CD1c-positive myeloid dendritic cell (primary cell): ENCODE results near the gene EMC6.
A peak's percentile ranks its signal among the peaks of the same experiment; 100 is the strongest.

Experiments used
- DNase-seq: peaks from one replicate; pipeline ENCODE4 v3.0.0-alpha.2; 2016; ENCODE audit errors: extremely low spot score

The EMC6 gene

GRCh38 chr17:3656353-3656752, 12.3 kb upstream of the EMC6 start:
- DNase-seq: no peak

- no peak for DNase-seq
Observed at GRCh38 chr17:3656755-3657587, 11.6 kb upstream of the EMC6 start.

- no peak for DNase-seq
Observed at GRCh38 chr17:3657588-3657869, 11.1 kb upstream of the EMC6 start.

GRCh38 chr17:3657874-3658783, 10.5 kb upstream of the EMC6 start:
- peak; percentile 70 for DNase-seq

DNA sequence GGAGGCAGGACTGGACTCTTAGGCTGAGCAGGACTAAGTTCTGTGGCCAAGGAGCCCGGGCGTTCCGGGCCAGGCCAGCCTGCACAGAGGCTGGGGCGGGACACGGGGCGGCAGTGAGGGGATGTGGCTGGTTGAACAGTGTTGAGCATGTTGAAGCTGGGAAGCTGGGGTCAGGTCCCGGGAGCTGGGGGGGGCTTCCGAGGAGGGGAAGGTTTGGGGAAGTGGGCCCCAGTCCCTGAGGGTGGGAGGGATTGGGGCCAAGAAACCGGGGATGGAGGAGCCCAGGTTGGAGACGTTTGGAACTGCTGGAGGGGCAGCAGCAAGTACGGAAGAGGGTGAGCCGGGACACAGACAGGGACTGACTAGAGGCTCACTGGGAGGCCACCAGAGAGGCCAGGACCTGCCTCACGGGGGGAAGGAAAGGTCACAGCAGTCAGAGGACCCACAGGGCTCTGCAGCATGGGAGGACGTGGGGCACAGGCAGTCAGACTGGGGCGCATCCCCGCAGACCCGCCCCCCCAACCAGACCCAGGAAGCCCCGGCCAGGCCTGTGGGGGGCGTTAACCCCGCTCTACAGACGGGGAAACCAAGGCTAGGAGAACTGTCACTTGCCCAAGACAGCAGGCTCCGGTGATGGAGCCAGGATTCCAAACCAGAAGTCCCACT, 9.7 kb upstream of the EMC6 start:
- DNase-seq: no peak

- no peak for DNase-seq
Observed at GRCh38 chr17:3659541-3660111, 9.0 kb upstream of the EMC6 start.

- DNase-seq: no peak
Observed at GRCh38 chr17:3660311-3660891, 8.2 kb upstream of the EMC6 start.

DNA sequence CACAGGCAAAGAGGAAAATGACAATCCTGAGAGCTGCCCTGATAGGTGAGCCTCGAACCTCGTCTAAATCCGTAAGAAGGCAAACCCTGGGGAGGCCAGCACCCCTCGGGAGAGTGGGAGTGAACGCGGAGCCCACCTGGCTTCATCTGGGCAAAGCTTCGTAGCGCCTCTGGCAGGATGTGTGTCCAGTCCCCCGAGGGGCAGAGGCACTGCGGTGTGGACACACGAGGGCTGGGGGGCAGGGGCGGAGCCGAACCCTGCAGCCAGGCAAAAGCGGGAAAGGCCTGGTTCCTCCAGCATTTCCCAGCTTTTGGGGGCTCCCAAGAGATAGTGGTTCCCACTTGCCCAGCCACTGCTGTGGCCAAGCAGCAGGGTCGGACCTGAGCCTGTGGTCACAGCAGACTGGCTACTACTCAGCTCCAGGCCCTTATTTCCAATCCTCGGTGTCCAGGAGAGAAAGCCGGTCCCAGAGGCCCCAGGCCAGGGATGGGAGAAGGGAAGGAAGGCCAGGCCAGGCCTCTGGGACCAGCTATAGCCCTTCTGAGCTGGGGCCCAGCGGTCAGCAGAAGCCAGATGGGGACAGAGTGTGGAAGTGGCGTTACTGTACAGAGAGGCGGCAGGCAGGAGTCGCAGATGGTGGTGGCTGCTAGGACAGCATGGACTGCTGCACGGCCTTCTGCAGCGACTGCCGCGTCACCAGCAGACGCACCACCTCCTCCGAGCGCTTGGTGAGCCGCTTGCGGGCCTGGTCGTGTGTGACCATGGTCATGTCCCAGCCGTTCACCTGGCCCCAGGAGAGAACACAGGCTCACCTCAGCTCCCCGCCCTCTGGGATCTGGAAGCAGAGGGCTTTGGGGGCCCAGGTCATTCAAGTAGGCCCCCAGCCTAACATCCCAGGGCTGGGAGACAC, 5.3 kb upstream of the EMC6 start:
- DNase-seq: no peak

GRCh38 chr17:3665834-3666233, 2.8 kb upstream of the EMC6 start:
- DNase-seq: no peak

- no peak for DNase-seq
Observed at GRCh38 chr17:3666516-3666915, 2.1 kb upstream of the EMC6 start.

GRCh38 chr17:3667366-3668278, 990 bp upstream of the EMC6 start:
- DNase-seq: peak; percentile 81

DNA sequence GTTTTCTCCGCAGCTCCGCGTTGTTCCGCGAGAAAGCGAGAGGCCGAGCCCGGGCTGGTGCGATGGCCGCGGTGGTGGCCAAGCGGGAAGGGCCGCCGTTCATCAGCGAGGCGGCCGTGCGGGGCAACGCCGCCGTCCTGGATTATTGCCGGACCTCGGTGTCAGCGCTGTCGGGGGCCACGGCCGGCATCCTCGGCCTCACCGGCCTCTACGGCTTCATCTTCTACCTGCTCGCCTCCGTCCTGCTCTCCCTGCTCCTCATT, 404 bp downstream of the EMC6 start:
- DNase-seq: no peak

GRCh38 chr17:3669548-3669947, 936 bp downstream of the EMC6 start:
- no peak for DNase-seq

DNA sequence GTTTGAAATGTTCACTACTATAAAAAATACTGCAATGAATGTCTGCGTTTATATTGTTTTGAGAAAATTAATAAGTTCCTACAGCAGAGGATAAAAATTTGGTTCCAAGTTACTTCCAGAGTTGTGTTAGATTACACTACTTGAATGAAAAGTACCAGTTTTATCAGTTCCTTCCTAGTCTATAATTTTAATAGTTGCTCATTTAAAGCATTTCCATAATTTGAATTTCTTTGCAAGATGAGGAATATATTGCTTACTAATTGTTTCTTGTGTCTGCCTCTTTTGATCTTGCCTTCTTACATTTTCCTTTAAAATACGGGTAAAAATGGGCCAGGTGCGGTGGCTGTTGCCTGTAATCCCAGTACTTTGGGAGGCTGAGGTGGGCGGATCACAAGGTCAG, 4.0 kb downstream of the EMC6 start:
- DNase-seq: no peak

- DNase-seq: no peak
Observed at GRCh38 chr17:3675886-3676285, 7.3 kb downstream of the EMC6 start.

DNA sequence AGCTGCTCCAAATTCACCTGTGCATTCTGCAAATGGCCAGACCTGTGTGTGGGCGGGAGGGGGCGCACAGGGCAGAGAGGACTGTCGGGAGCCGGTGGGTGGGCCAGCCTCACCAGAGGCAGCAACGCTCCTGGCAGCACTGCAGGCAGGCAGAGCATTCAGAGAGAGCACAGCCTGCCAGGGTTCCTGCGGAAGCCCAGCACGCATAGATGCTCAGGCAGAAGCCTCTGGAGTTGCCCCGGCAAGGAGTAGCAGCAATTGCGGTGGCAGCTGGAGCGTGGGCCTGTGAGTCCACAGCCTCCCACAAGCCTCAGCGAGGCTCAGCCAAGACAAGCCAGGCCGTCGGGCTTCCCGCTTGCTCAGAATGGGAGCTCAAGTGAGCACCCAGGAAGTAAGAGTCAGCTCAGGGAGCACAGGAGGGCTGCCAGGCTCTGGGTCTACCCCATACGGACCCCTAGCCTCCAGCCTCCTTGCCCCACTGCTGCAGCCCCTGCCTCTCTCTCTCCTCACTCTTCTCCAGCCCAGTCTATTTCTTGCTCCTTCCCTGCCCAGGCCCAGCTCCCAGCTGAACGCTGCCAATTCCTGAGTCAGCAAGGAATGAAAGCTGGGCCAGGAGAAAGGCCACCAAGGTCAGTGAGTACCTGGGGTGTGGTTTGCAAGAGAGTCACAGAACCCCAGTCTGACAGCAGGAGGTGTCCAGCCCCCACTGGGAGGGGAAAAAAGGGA, 9.6 kb downstream of the EMC6 start:
- no peak for DNase-seq

- peak; percentile 43 for DNase-seq
Observed at GRCh38 chr17:3678821-3679530, 10.4 kb downstream of the EMC6 start.

DNA sequence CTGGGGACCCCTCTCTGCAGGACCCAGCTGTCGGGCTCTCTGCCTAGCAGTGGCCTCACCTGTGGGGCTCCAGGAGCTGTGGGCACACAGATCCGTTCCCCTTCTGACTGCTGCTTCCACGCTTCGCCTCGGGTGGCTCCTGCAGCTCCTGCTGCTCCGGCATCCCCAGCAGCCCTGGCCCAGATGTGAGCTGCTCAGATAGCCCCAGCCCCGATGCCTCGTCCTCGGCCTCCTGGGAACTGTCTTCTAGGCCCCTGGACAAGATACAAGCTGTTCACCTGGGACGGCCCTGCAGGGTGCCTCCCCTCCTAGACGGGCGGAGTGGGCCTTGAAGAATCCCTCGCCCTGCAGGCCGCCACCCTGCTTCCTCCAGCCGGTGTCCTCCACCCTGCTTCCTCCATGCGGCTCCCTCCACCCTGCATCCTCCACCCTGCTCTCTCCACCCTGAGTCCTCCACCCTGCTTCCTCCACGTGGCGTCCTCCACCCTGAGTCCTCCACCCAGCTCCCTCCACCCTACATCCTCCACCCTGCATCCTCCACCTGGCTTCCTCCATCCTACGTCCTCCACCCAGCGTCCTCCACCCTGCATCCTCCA, 11.0 kb downstream of the EMC6 start:
- no peak for DNase-seq
